Measurements from ENCODE around the gene ZNF143.

The ZNF143 gene

DNA sequence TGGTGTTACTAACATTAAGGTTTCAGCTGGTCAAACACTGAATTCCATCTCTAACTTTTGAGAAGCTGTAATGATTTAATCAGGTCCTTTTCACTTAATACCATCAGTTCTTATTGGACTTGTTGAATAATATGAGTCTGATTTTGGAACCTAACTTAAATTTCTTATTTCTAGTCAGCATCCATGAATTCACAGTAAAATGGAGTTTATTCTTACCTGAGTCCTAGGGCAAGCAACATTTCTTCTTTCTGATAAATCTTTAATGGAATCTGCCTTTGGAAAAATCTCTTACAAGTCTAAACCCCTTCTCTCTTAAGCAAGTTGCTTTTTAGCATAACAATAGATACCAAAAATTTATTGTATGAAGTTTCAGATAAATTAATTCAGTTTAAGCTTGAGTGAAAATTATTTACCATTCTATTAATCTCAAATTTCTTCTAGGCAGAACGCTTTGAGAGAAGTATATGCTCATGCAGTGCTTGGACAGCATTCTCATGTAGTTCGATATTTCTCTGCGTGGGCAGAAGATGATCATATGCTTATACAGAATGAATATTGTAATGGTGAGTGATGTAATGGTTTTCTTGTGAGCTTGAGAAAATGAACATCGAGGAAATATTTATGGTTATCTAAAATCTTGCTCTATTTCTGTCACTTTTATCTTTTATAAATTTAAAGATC is 116.0 kb downstream of the ZNF143 start:
- no peak for DNase-seq

GRCh38 chr11:9577556-9577955 is 116.7 kb downstream of the ZNF143 start:
- DNase-seq, result no peak

Measured in NCI-H2081 treated with DMSO at 0.1 percent for 48 hours (cell line).